ENCODE data around the gene PRAMEF20.

GRCh38 chr1:13430495-13430894 lies 20.2 kb downstream of the PRAMEF20 start:
- no peak for TF ChIP-seq CTCF (IDR thresholded peaks at IDR 0.05; ENCODE audit: low read length)
- no peak for TF ChIP-seq EZH2 (IDR thresholded peaks at IDR 0.05; ENCODE audit: borderline replicate concordance, low read length)
